Stimulated activated CD8-positive, alpha-beta memory T cell treated with anti-CD3 and anti-CD28 coated beads, Interleukin-12 subunit alpha, Interleukin-12 subunit beta, amount 100 ng/mL, for 1 hour (primary cell): Measurements from ENCODE around the gene KRTAP3-1.
"Not testable (repeated sequence)": the region's sequence is repeated elsewhere in the genome, so short reads cannot be mapped to it uniquely, and the experiment has no call there.

Source experiments
- DNase-seq: peaks from one replicate; pipeline ENCODE4 v3.0.0-alpha.2; 2020; ENCODE audit warnings: low read depth

KRTAP3-1 gene

GRCh38 chr17:41008811-41009210, at the start of gene KRTAP3-1:
KRTAP3-1 (minus strand) TSS chr17:41009128; CDS start chr17:41009074, 54 bp downstream.
- no peak for DNase-seq

GRCh38 chr17:41057547-41057946, 48.6 kb upstream of the KRTAP3-1 start:
- no peak for DNase-seq

- not testable (repeated sequence) for DNase-seq
Observed at GRCh38 chr17:41055130-41055529, 46.2 kb upstream of the KRTAP3-1 start, which contains the start of gene KRTAP2-2. KRTAP2-2 (minus strand) TSS chr17:41055230; CDS start chr17:41055211, 19 bp downstream.

- not testable (repeated sequence) for DNase-seq
Observed at GRCh38 chr17:41054556-41054955, 45.6 kb upstream of the KRTAP3-1 start.

- DNase-seq: no peak
Observed at GRCh38 chr17:41054025-41054424, 45.1 kb upstream of the KRTAP3-1 start.

GRCh38 chr17:41052566-41052965, 43.6 kb upstream of the KRTAP3-1 start:
- no peak for DNase-seq

GRCh38 chr17:41049110-41049509, 40.2 kb upstream of the KRTAP3-1 start:
- no peak for DNase-seq

GRCh38 chr17:41048441-41048840, 39.5 kb upstream of the KRTAP3-1 start:
- DNase-seq: no peak

- not testable (repeated sequence) for DNase-seq
Observed at GRCh38 chr17:41046735-41047465, 38.0 kb upstream of the KRTAP3-1 start, which contains the start of gene KRTAP2-1. KRTAP2-1 (minus strand) TSS chr17:41047316; CDS start chr17:41047267, 49 bp downstream.

GRCh38 chr17:41042953-41043352, 34.0 kb upstream of the KRTAP3-1 start:
- DNase-seq: no peak

- DNase-seq: not testable (repeated sequence)
Observed at GRCh38 chr17:41040783-41041571, 32.0 kb upstream of the KRTAP3-1 start, which contains the start of gene KRTAP1-1. KRTAP1-1 (minus strand) TSS chr17:41041450; CDS start chr17:41041397, 53 bp downstream.

- no peak for DNase-seq
Observed at GRCh38 chr17:41037853-41038350, 29.0 kb upstream of the KRTAP3-1 start.

GRCh38 chr17:41034346-41034935, 25.5 kb upstream of the KRTAP3-1 start, which contains the start of gene KRTAP1-3:
KRTAP1-3 (minus strand) TSS chr17:41034874; CDS start chr17:41034821, 53 bp downstream.
- DNase-seq: not testable (repeated sequence)

- no peak for DNase-seq
Observed at GRCh38 chr17:41029633-41030245, 20.8 kb upstream of the KRTAP3-1 start, which contains the start of gene KRTAP1-4. KRTAP1-4 (minus strand) TSS chr17:41030195; CDS start chr17:41030078, 117 bp downstream.

GRCh38 chr17:41026715-41027471, 18.0 kb upstream of the KRTAP3-1 start, which contains the start of gene KRTAP1-5:
KRTAP1-5 (minus strand) TSS chr17:41027208; CDS start chr17:41027155, 53 bp downstream.
- DNase-seq: no peak

- no peak for DNase-seq
Observed at GRCh38 chr17:41024697-41025096, 15.8 kb upstream of the KRTAP3-1 start.

- DNase-seq: no peak
Observed at GRCh38 chr17:41020336-41020735, 11.4 kb upstream of the KRTAP3-1 start.

- DNase-seq: no peak
Observed at GRCh38 chr17:41019415-41019814, 10.5 kb upstream of the KRTAP3-1 start.

GRCh38 chr17:41018541-41018940, 9.6 kb upstream of the KRTAP3-1 start:
- no peak for DNase-seq

- no peak for DNase-seq
Observed at GRCh38 chr17:41016578-41017215, 7.8 kb upstream of the KRTAP3-1 start.
